Natural killer cell (primary cell): ENCODE data around the gene PAK2. TPM values are rescaled to one million over a fixed set of nuclear protein-coding genes. Genes with fewer than 3 reads are reported as not detected.
A peak's percentile ranks its signal among the peaks of the same experiment; 100 is the strongest.

Source experiments
- ATAC-seq, 3 donors: fragments of 150-1000 bp in 2 of 3; fragments of 200-7000 bp in 1 of 3; cut with Tn5 transposase; 1 replicate in 1 of 3; 2 replicates in 2 of 3; pipeline ENCODE4 v1.10.0; 2021; ENCODE audit warnings: mild to moderate bottlenecking in 2 of 3, moderate library complexity in 2 of 3
- DNase-seq, 2 donors: peaks; one replicate each; pipeline versions ENCODE4 v3.0.0 to v3.0.0-alpha.2; 2013 to 2021; ENCODE audit warnings: mixed read lengths in 1 of 2
- H3K27ac ChIP-seq: one replicate; pipeline ENCODE4 v1.5.1; 2013; ENCODE audit warnings: mild to moderate bottlenecking, low read length
- H3K27me3 ChIP-seq: one replicate; pipeline ENCODE4 v1.6.1; 2013; ENCODE audit warnings: low read length; ENCODE audit not compliant: control insufficient read depth, insufficient read depth
- H3K36me3 ChIP-seq: one replicate; pipeline ENCODE4 v1.6.1; 2013; ENCODE audit warnings: low read length; ENCODE audit not compliant: control insufficient read depth, insufficient read depth
- H3K4me1 ChIP-seq: one replicate; pipeline ENCODE4 v1.6.1; 2013; ENCODE audit warnings: low read length; ENCODE audit not compliant: control insufficient read depth, insufficient read depth
- H3K4me3 ChIP-seq: one replicate; pipeline ENCODE4 v1.5.1; 2013; ENCODE audit warnings: low read length
- H3K9me3 ChIP-seq: one replicate; pipeline ENCODE4 v1.6.1; 2013; ENCODE audit warnings: low read length; ENCODE audit not compliant: control insufficient read depth, insufficient read depth
- H3K27ac Mint-ChIP-seq, 2 donors: one replicate each; pipeline ENCODE4 v1.8.0; 2022; ENCODE audit warnings: mild to moderate bottlenecking in 2 of 2, mixed read lengths in 2 of 2, moderate library complexity in 1 of 2
- H3K27me3 Mint-ChIP-seq, 2 donors: one replicate each; pipeline ENCODE4 v1.8.0; 2022; ENCODE audit warnings: low read depth in 2 of 2, mixed read lengths in 2 of 2
- H3K36me3 Mint-ChIP-seq: one replicate; pipeline ENCODE4 v1.8.0; 2022; ENCODE audit warnings: mixed read lengths
- H3K4me1 Mint-ChIP-seq, 2 donors: one replicate each; pipeline ENCODE4 v1.8.0; 2022; ENCODE audit warnings: mixed read lengths in 2 of 2
- H3K4me3 Mint-ChIP-seq: one replicate; pipeline ENCODE4 v1.8.0; 2022; ENCODE audit warnings: mild to moderate bottlenecking, moderate library complexity, mixed read lengths
- H3K9me3 Mint-ChIP-seq, 2 donors: one replicate each; pipeline ENCODE4 v1.8.0; 2022; ENCODE audit warnings: mixed read lengths in 2 of 2
- CTCF ChIP-seq: fragments of 200-600 bp; IDR thresholded peaks from one replicate; pipeline ENCODE4 v1.8.0; 2022; ENCODE audit warnings: antibody characterized with exemption
- WGBS: methylation state at CpG from one replicate; pipeline ENCODE4 v1.1.7; 2013; ENCODE audit warnings: missing lambda C conversion rate; ENCODE audit not compliant: insufficient coverage; 5-methylcytosine and 5-hydroxymethylcytosine counted together
- intact Hi-C: fragments of 100-400 bp; cut with micrococcal nuclease; formaldehyde crosslinking; loops from one replicate; pipeline ENCODE4 v1.14.2; 2022
- total RNA-seq, 4 donors: library from RNA; stranded (reverse); fragments of 120-200 nt in 1 of 4; gene quantifications; one replicate each; pipeline versions ENCODE4 v1.2.3 to v1.2.4, GENCODE V29; 2013 to 2022

PAK2 gene
- total RNA-seq, 3 donors from 2014 or later (not counting 1 experiment from before 2014, with no cell fraction given), result 64.5 to 68.6 (median 66.4) TPM

- Mint-ChIP-seq H3K36me3 (no peaks in the 10 kb centered on the region), H3K27ac (peak overlapping the region in 1 of 2 donors; percentile 14), H3K4me3 (no peak overlapping the region), H3K9me3 (no peaks in the 10 kb centered on the region), H3K4me1 (peaks cover 80% of the 10 kb centered on the region in 2 donors), H3K27me3 (no peaks in the 10 kb centered on the region)
- no peak overlapping the region for H3K4me3 ChIP-seq
- no peaks in the 10 kb centered on the region for H3K27me3 ChIP-seq
- H3K9me3 ChIP-seq, result no peaks in the 10 kb centered on the region
- H3K4me1 ChIP-seq, result peaks cover 10% of the 10 kb centered on the region
- ATAC-seq (peak in 1 of 3 donors; percentile 41), DNase-seq (no peak)
- no peak for TF ChIP-seq CTCF
- H3K36me3 ChIP-seq, result no peaks in the 10 kb centered on the region
- intact Hi-C loops, result no loop called here
- no peak overlapping the region for H3K27ac ChIP-seq
- WGBS, result 77% methylated on average over 9 of the region's 9 CpGs
Observed at GRCh38 chr3:196775938-196776337, 36.3 kb downstream of the PAK2 start.

- Mint-ChIP-seq H3K4me3 (no peak overlapping the region), H3K36me3 (no peaks in the 10 kb centered on the region), H3K4me1 (peaks cover 61% of the 10 kb centered on the region in 2 donors), H3K9me3 (no peaks in the 10 kb centered on the region), H3K27me3 (no peaks in the 10 kb centered on the region), H3K27ac (peak overlapping the region; percentile 1 to 74)
- Histone ChIP-seq H3K9me3 (no peaks in the 10 kb centered on the region), H3K36me3 (peaks cover 4% of the 10 kb centered on the region), H3K27me3 (no peaks in the 10 kb centered on the region), H3K4me3 (no peak overlapping the region), H3K4me1 (peaks cover 10% of the 10 kb centered on the region), H3K27ac (no peak overlapping the region)
- TF ChIP-seq CTCF, result no peak
- WGBS, result 95% methylated on average over 8 of the region's 8 CpGs
- no peak for ATAC-seq
- intact Hi-C loops, result no loop called here
- DNase-seq, result no peak
Observed at GRCh38 chr3:196777836-196778235, 38.2 kb downstream of the PAK2 start.

- peak overlapping the region; percentile 1 to 74 for H3K27ac Mint-ChIP-seq
- H3K36me3 Mint-ChIP-seq, result no peaks in the 10 kb centered on the region
Observed at GRCh38 chr3:196778755-196779154, 39.1 kb downstream of the PAK2 start.

More at GRCh38 chr3:196778755-196779154, 39.1 kb downstream of the PAK2 start:
- Histone ChIP-seq H3K4me1 (peaks cover 6% of the 10 kb centered on the region), H3K27me3 (no peaks in the 10 kb centered on the region), H3K36me3 (peaks cover 12% of the 10 kb centered on the region), H3K27ac (no peak overlapping the region), H3K9me3 (no peaks in the 10 kb centered on the region), H3K4me3 (no peak overlapping the region)
- H3K9me3 Mint-ChIP-seq, result no peaks in the 10 kb centered on the region
- H3K4me3 Mint-ChIP-seq, result no peak overlapping the region
- WGBS, result 62% methylated on average over 4 of the region's 4 CpGs
- H3K4me1 Mint-ChIP-seq, result peaks cover 53 to 59% of the 10 kb centered on the region in 2 donors
- intact Hi-C loops, result no loop called here
- H3K27me3 Mint-ChIP-seq, result no peaks in the 10 kb centered on the region
- ATAC-seq (no peak), DNase-seq (no peak)
- no peak for TF ChIP-seq CTCF
